Trophoblast cell (in vitro differentiated cells and primary cell): Measurements from ENCODE around the gene FLT3.

Experiments used
- DNase-seq, 2 donors: peaks; one replicate each; pipeline ENCODE4 v3.0.0-alpha.2; 2016
- H2AFZ ChIP-seq: 2 replicates; pipeline ENCODE4 v1.6.1; 2013; ENCODE audit warnings: low read length, moderate library complexity, mild to moderate bottlenecking; ENCODE audit not compliant: insufficient read depth, poor library complexity
- H2AK5ac ChIP-seq: 2 replicates; pipeline ENCODE4 v1.6.1; 2013; ENCODE audit warnings: mild to moderate bottlenecking, low read length
- H2BK120ac ChIP-seq: 2 replicates; pipeline ENCODE4 v1.6.1; 2013; ENCODE audit warnings: low read length, mild to moderate bottlenecking, moderate library complexity; ENCODE audit not compliant: insufficient read depth, poor library complexity
- H2BK12ac ChIP-seq: 2 replicates; pipeline ENCODE4 v1.6.1; 2013; ENCODE audit warnings: mild to moderate bottlenecking, low read length, moderate library complexity
- H2BK5ac ChIP-seq: 2 replicates; pipeline ENCODE4 v1.6.1; 2013; ENCODE audit warnings: low read length, low read depth, moderate library complexity, mild to moderate bottlenecking; ENCODE audit not compliant: poor library complexity
- H3K14ac ChIP-seq: 2 replicates; pipeline ENCODE4 v1.6.1; 2013; ENCODE audit warnings: mild to moderate bottlenecking, low read length
- H3K18ac ChIP-seq: 2 replicates; pipeline ENCODE4 v1.6.1; 2013; ENCODE audit warnings: mild to moderate bottlenecking, low read length
- H3K23ac ChIP-seq: 2 replicates; pipeline ENCODE4 v1.6.1; 2013; ENCODE audit warnings: low read length
- H3K27ac ChIP-seq: 2 replicates; pipeline ENCODE4 v1.5.1; 2013; ENCODE audit warnings: low read depth, mild to moderate bottlenecking, inconsistent platforms, low read length, moderate library complexity
- H3K27me3 ChIP-seq: 2 replicates; pipeline ENCODE4 v1.6.1; 2013; ENCODE audit warnings: inconsistent platforms, mild to moderate bottlenecking, low read length, moderate library complexity; ENCODE audit not compliant: insufficient read depth
- H3K36me3 ChIP-seq, 2 experiments: 1 replicate in 1 of 2; 2 replicates in 1 of 2; pipeline ENCODE4 v1.6.1; 2013; ENCODE audit warnings: low read length in 2 of 2, mild to moderate bottlenecking in 2 of 2, moderate library complexity in 1 of 2; ENCODE audit not compliant: insufficient read depth in 2 of 2, control insufficient read depth in 1 of 2
- H3K4ac ChIP-seq: 2 replicates; pipeline ENCODE4 v1.6.1; 2013; ENCODE audit warnings: low read depth, mild to moderate bottlenecking, low read length, moderate library complexity
- H3K4me1 ChIP-seq, 2 experiments: 1 replicate in 1 of 2; 2 replicates in 1 of 2; pipeline ENCODE4 v1.6.1; 2013; ENCODE audit warnings: low read length in 2 of 2, mild to moderate bottlenecking in 2 of 2, moderate library complexity in 1 of 2; ENCODE audit not compliant: insufficient read depth in 2 of 2, control insufficient read depth in 1 of 2
- H3K4me2 ChIP-seq: 2 replicates; pipeline ENCODE4 v1.6.1; 2013; ENCODE audit warnings: inconsistent platforms, mild to moderate bottlenecking, low read length, moderate library complexity
- H3K4me3 ChIP-seq: 2 replicates; pipeline ENCODE4 v1.5.1; 2013; ENCODE audit warnings: mild to moderate bottlenecking, low read depth, low read length, inconsistent platforms
- H3K79me1 ChIP-seq: one replicate; pipeline ENCODE4 v1.6.1; 2013; ENCODE audit warnings: low read length
- H3K79me2 ChIP-seq: 2 replicates; pipeline ENCODE4 v1.6.1; 2013; ENCODE audit warnings: low read length, mild to moderate bottlenecking; ENCODE audit not compliant: control insufficient read depth, insufficient read depth, poor library complexity
- H3K9ac ChIP-seq: 2 replicates; pipeline ENCODE4 v1.6.1; 2013; ENCODE audit warnings: mild to moderate bottlenecking, low read length
- H3K9me3 ChIP-seq: 2 replicates; pipeline ENCODE4 v1.6.1; 2013; ENCODE audit warnings: low read depth, mild to moderate bottlenecking, control low read depth, inconsistent platforms, low read length; ENCODE audit not compliant: insufficient read depth
- H4K12ac ChIP-seq: 2 replicates; pipeline ENCODE4 v1.6.1; 2013; ENCODE audit warnings: low read depth, mild to moderate bottlenecking, low read length, moderate library complexity
- H4K8ac ChIP-seq: 2 replicates; pipeline ENCODE4 v1.6.1; 2013; ENCODE audit warnings: low read depth, mild to moderate bottlenecking, low read length, moderate library complexity
- H4K91ac ChIP-seq: one replicate; pipeline ENCODE4 v1.6.1; 2013; ENCODE audit warnings: low read depth, mild to moderate bottlenecking, low read length, moderate library complexity
- WGBS: extraction: QIAGEN DNeasy Blood & Tissue Kit; methylation state at CpG from one replicate; pipeline ENCODE4 v1.1.7; 2013; ENCODE audit warnings: missing lambda C conversion rate; ENCODE audit not compliant: insufficient read length, insufficient coverage; ENCODE audit errors: extremely low coverage; 5-methylcytosine and 5-hydroxymethylcytosine counted together

The FLT3 gene

DNA sequence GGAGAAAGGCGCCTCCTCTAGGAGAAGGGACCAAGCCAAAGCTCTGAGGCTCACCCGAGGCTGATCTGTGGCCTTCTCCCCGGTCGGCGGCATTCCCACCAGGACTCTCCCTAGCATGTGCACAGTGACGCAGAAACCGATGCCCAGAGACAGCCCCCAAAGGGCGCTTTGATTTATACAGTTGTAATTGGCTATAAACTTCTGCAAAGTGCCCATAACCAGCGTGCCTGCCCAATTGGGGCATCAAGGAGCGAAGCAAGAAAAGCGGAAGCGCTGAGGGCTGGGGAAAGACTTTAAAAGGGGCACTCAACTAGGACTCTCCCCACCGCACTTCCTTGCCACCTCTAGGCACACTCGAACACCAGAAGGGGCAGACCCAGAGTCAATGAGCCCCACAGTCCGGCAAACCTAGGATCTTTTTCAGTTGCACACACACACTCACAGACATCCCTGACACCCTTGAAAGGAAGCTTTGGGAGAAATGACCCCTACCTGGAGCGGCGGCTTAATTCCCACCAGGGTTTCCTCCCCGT, 133.1 kb downstream of the FLT3 start:
- Histone ChIP-seq H3K4me2 (peak overlapping the region; percentile 85), H3K27ac (no peak overlapping the region), H2BK12ac (no peak overlapping the region), H3K9ac (no peak overlapping the region), H3K23ac (no peak overlapping the region), H3K4me3 (peak overlapping the region; percentile 74), H4K91ac (peak overlapping the region; percentile 40), H2BK120ac (no peak overlapping the region), H2AFZ (no peak overlapping the region), H3K79me2 (no peaks in the 10 kb centered on the region), H3K18ac (peak overlapping the region; percentile 3), H3K36me3 (peaks cover 0 to 2% of the 10 kb centered on the region in 2 experiments), H3K9me3 (peaks cover 3% of the 10 kb centered on the region), H2AK5ac (no peak overlapping the region), H3K14ac (no peak overlapping the region), H3K27me3 (peaks cover 46% of the 10 kb centered on the region), H3K79me1 (peaks cover 6% of the 10 kb centered on the region), H3K4ac (no peak overlapping the region), H4K8ac (no peak overlapping the region), H4K12ac (no peak overlapping the region), H3K4me1 (peaks cover 47 to 50% of the 10 kb centered on the region in 2 experiments), H2BK5ac (no peak overlapping the region)
- WGBS, result no CpG with 5 or more reads among the region's 18 CpGs
- no peak for DNase-seq

DNA sequence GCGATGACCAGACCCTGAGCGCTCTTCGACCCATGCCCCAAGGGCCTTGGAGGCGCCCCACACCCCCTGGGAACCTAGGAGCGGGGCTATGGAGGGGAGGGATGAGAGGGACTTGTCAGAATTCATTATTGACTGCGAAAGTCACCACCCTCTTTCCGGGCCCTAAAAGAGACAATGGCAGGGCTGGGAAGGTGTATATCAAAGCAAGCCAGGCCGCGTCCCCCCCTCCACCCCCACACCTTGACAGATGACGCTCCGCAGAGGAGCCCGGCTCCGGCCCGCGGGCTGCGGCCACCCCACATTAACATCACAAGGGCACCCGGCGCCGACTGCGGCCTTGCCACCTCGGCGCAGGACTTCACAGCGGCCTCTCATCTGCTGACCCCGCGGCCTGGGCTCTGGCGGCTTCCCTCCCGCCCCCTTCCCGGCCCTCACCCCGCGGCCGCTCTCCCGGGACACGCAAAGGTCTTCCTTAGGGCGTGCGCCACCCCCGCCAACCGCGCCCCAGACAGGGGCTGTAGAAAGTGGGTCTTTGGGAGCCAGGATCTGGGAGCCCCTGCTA, 133.7 kb downstream of the FLT3 start:
- peaks cover 3% of the 10 kb centered on the region for H3K9me3 ChIP-seq
- H3K27ac ChIP-seq, result no peak overlapping the region
- peaks cover 6% of the 10 kb centered on the region for H3K79me1 ChIP-seq
- H3K14ac ChIP-seq, result peak overlapping the region; percentile 55
- no CpG with 5 or more reads among the region's 38 CpGs for WGBS
- no peak for DNase-seq
- H3K79me2 ChIP-seq, result no peaks in the 10 kb centered on the region
- H3K27me3 ChIP-seq, result peaks cover 46% of the 10 kb centered on the region
- no peak overlapping the region for H2AK5ac ChIP-seq
- H2AFZ ChIP-seq, result no peak overlapping the region
- peak overlapping the region; percentile 85 for H3K4me2 ChIP-seq
- no peak overlapping the region for H4K12ac ChIP-seq
- H3K4ac ChIP-seq, result peak overlapping the region; percentile 24
- no peak overlapping the region for H2BK5ac ChIP-seq
- peaks cover 47 to 52% of the 10 kb centered on the region in 2 experiments for H3K4me1 ChIP-seq
- peaks cover 0 to 2% of the 10 kb centered on the region in 2 experiments for H3K36me3 ChIP-seq
- peak overlapping the region; percentile 19 for H2BK120ac ChIP-seq
- H4K8ac ChIP-seq, result peak overlapping the region; percentile 35
- no peak overlapping the region for H4K91ac ChIP-seq
- no peak overlapping the region for H3K23ac ChIP-seq
- H2BK12ac ChIP-seq, result peak overlapping the region; percentile 42
- H3K9ac ChIP-seq, result no peak overlapping the region
- H3K4me3 ChIP-seq, result peak overlapping the region; percentile 4
- peak overlapping the region; percentile 8 for H3K18ac ChIP-seq

DNA sequence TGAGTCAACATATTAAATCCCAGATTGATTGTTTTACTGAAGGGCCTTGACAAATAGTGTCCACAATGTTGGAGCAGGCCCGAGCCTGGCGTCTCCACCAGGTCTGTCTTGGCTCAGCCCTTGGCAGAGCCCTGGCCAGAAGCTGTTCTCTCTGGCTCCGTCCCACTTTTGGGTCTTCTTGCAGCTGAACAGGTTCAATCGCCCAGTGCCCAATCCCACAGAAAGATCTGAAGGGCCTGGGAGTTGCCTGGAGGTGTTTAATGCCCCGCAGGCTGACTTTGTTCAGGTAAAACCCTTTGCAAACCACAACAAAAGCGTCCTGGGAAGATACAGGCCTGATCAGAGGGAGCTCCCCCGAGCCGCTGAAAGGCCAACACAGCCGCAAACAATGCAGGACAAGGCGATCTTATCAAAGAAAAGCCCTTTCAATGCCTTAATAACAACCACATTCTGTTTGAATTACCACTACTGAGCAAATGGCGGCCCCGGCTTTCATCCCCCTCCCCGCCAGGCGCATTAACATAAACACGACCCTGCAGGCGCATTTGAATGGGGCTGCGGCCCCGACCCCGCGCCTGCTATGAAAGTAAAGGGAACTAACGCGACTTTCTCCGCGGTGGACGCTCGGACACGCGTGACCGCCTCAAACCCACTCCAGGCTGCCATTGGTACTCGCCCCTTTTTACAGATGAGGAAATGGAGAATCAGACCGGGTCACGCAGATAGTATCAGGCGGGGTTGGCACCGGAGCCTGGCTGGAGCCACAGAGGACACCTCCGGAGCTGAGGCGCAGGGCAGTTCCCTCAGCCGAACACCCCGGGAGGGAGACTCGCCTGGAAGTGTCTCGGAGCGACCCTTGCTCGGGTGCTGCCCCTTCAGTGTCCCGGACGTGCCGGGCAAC, 134.4 kb downstream of the FLT3 start:
- H2BK5ac ChIP-seq, result no peak overlapping the region
- no peak overlapping the region for H3K27ac ChIP-seq
- H3K4me3 ChIP-seq, result peak overlapping the region; percentile 4
- no peak overlapping the region for H3K23ac ChIP-seq
- H2AFZ ChIP-seq, result no peak overlapping the region
- H3K4me1 ChIP-seq, result peaks cover 45 to 51% of the 10 kb centered on the region in 2 experiments
- no peak overlapping the region for H3K9ac ChIP-seq
- H3K18ac ChIP-seq, result peak overlapping the region; percentile 8
- peaks cover 6% of the 10 kb centered on the region for H3K79me1 ChIP-seq
- WGBS, result no CpG with 5 or more reads among the region's 45 CpGs
- H3K79me2 ChIP-seq, result no peaks in the 10 kb centered on the region
- H3K14ac ChIP-seq, result peak overlapping the region; percentile 55
- peak overlapping the region; percentile 24 for H3K4ac ChIP-seq
- H3K4me2 ChIP-seq, result peak overlapping the region; percentile 85
- peaks cover 3% of the 10 kb centered on the region for H3K9me3 ChIP-seq
- H3K36me3 ChIP-seq, result peaks cover 0 to 2% of the 10 kb centered on the region in 2 experiments
- peak overlapping the region; percentile 35 for H4K8ac ChIP-seq
- H2AK5ac ChIP-seq, result no peak overlapping the region
- H3K27me3 ChIP-seq, result peaks cover 46% of the 10 kb centered on the region
- peak overlapping the region; percentile 19 for H2BK120ac ChIP-seq
- DNase-seq, result no peak
- no peak overlapping the region for H4K91ac ChIP-seq
- H2BK12ac ChIP-seq, result peak overlapping the region; percentile 42
- no peak overlapping the region for H4K12ac ChIP-seq

DNA sequence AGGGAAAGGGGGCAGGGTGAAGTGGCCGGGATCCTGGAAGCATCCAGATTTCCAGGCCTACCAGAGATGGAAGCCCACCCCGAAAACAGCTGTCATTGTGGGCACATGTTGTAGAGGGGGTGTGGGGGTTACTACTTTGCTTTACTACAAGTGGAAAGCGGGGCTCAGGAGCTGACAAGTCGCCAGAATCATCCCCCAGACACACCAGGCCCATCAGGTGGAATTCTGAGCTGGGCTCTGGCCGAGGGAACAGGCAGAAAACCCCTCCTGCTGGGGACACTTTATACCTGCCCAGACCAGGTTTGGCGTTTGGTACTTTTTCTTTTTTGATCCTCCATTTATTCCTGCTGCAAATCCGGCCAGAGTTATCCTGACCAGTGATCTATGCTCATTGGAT, 135.0 kb downstream of the FLT3 start:
- Histone ChIP-seq H3K9me3 (peaks cover 3% of the 10 kb centered on the region), H3K18ac (no peak overlapping the region)

More for the DNA sequence above, 135.0 kb downstream of the FLT3 start:
- Histone ChIP-seq H3K4ac (no peak overlapping the region), H3K36me3 (peaks cover 0 to 2% of the 10 kb centered on the region in 2 experiments), H4K8ac (no peak overlapping the region), H4K12ac (no peak overlapping the region), H3K4me1 (peaks cover 48 to 52% of the 10 kb centered on the region in 2 experiments), H2BK120ac (no peak overlapping the region), H3K4me2 (no peak overlapping the region), H3K9ac (no peak overlapping the region), H3K27ac (no peak overlapping the region), H3K4me3 (no peak overlapping the region), H4K91ac (no peak overlapping the region), H2BK12ac (no peak overlapping the region), H3K79me1 (peaks cover 6% of the 10 kb centered on the region), H3K79me2 (no peaks in the 10 kb centered on the region), H2AK5ac (no peak overlapping the region), H2AFZ (no peak overlapping the region), H3K14ac (no peak overlapping the region), H3K23ac (no peak overlapping the region), H2BK5ac (no peak overlapping the region), H3K27me3 (peaks cover 42% of the 10 kb centered on the region)
- no peak for DNase-seq
- WGBS, result no CpG with 5 or more reads among the region's 7 CpGs
